IPS-NIHi11 (cell line): ENCODE data around the gene SYT15.
"Not testable (repeated sequence)": the region's sequence is repeated elsewhere in the genome, so short reads cannot be mapped to it uniquely, and the experiment has no call there.

Experiments
- DNase-seq: peaks from one replicate; pipeline ENCODE4 v3.0.0; 2012; ENCODE audit warnings: mixed read lengths, low spot score

The SYT15 gene

GRCh38 chr10:46578474-46579178 lies at the start of gene SYT15:
TSS of gene SYT15 (plus strand) at chr10:46579128. CDS start at chr10:46579169, 41 bp downstream.
- not testable (repeated sequence) for DNase-seq

GRCh38 chr10:46529742-46530141 lies 49.2 kb upstream of the SYT15 start:
- not testable (repeated sequence) for DNase-seq

- no peak for DNase-seq
Measured at GRCh38 chr10:46530249-46531186, 48.4 kb upstream of the SYT15 start.

GRCh38 chr10:46532256-46532655 lies 46.7 kb upstream of the SYT15 start:
- not testable (repeated sequence) for DNase-seq

- no peak for DNase-seq
Measured at GRCh38 chr10:46534828-46535524, 44.0 kb upstream of the SYT15 start.

GRCh38 chr10:46536171-46536570 lies 42.8 kb upstream of the SYT15 start:
- DNase-seq = no peak

GRCh38 chr10:46536781-46537180 lies 42.1 kb upstream of the SYT15 start:
- DNase-seq = no peak

GRCh38 chr10:46537309-46537708 lies 41.6 kb upstream of the SYT15 start:
- DNase-seq = no peak

- DNase-seq = no peak
Measured at GRCh38 chr10:46538155-46538554, 40.8 kb upstream of the SYT15 start.

- no peak for DNase-seq
Measured at GRCh38 chr10:46538717-46539426, 40.1 kb upstream of the SYT15 start.

- DNase-seq = no peak
Measured at GRCh38 chr10:46539596-46540411, 39.1 kb upstream of the SYT15 start.

- no peak for DNase-seq
Measured at GRCh38 chr10:46540412-46541016, 38.4 kb upstream of the SYT15 start.

GRCh38 chr10:46541017-46541661 lies 37.8 kb upstream of the SYT15 start:
- peak; percentile 95 for DNase-seq

- DNase-seq = no peak
Measured at GRCh38 chr10:46541735-46542566, 37.0 kb upstream of the SYT15 start.

GRCh38 chr10:46542567-46543465 lies 36.1 kb upstream of the SYT15 start:
- no peak for DNase-seq

- DNase-seq = no peak
Measured at GRCh38 chr10:46543466-46544377, 35.2 kb upstream of the SYT15 start.
